Kidney (tissue), 22 donors: Measurements from ENCODE around the gene RPS19. TPM values are rescaled to one million over a fixed set of nuclear protein-coding genes. Genes with fewer than 3 reads are reported as not detected.

ENCODE experiments used
- DNase-seq, 5 donors: peaks; one replicate each; pipeline ENCODE4 v3.0.0-alpha.2; 2013 to 2020
- FAIRE-seq: peaks from 2 replicates; lab custom pipeline; 2012; peaks lifted over from hg19 to GRCh38; lab: Jason Lieb, UNC
- H3K27ac ChIP-seq, 2 donors: one replicate each; pipeline ENCODE4 v1.7.0; 2013; ENCODE audit warnings: low read depth in 2 of 2, low read length in 2 of 2, inconsistent platforms in 1 of 2
- H3K27me3 ChIP-seq: one replicate; pipeline ENCODE4 v1.7.1; 2013; ENCODE audit warnings: low read length, inconsistent platforms; ENCODE audit not compliant: control insufficient read depth, insufficient read depth
- H3K36me3 ChIP-seq, 3 donors: one replicate each; pipeline versions ENCODE4 v1.7.0 to v1.7.1; 2013; ENCODE audit warnings: low read length in 3 of 3, control low read depth in 1 of 3, inconsistent platforms in 1 of 3; ENCODE audit not compliant: insufficient read depth in 3 of 3, control insufficient read depth in 2 of 3
- H3K4me1 ChIP-seq, 3 donors: one replicate each; pipeline versions ENCODE4 v1.7.0 to v1.7.1; 2013; ENCODE audit warnings: low read length in 3 of 3, inconsistent platforms in 1 of 3, low read depth in 1 of 3; ENCODE audit not compliant: control insufficient read depth in 2 of 3, insufficient read depth in 2 of 3
- H3K4me3 ChIP-seq, 3 donors: one replicate each; pipeline versions ENCODE4 v1.7.0 to v1.8.1; 2013; ENCODE audit warnings: low read length in 3 of 3, control low read depth in 1 of 3, inconsistent platforms in 1 of 3
- H3K9ac ChIP-seq, 3 donors: one replicate each; pipeline versions ENCODE4 v1.7.0 to v1.7.1; 2013; ENCODE audit warnings: low read length in 3 of 3, control low read depth in 1 of 3, inconsistent platforms in 1 of 3
- H3K9me3 ChIP-seq, 3 donors: one replicate each; pipeline versions ENCODE4 v1.7.0 to v1.7.1; 2013; ENCODE audit warnings: low read length in 3 of 3, control low read depth in 1 of 3, inconsistent platforms in 1 of 3; ENCODE audit not compliant: control insufficient read depth in 2 of 3, insufficient read depth in 1 of 3
- intact Hi-C: fragments of 100-400 bp; cut with DNase I; formaldehyde crosslinking; loops from one replicate; pipeline ENCODE4 v1.11.1; 2022
- long read RNA-seq, 10 donors: library from polyadenylated mRNA in 1 of 10; unstranded in 1 of 10; transcript quantifications; one replicate each; pipeline ENCODE4 v2.0.0 and lab custom pipeline, GENCODE V29; 2021 to 2026
- polyA plus RNA-seq: library from polyadenylated mRNA; stranded (reverse); fragments of 350-450 nt; fragmentation: Illumina TruSeq; extraction: RNeasy Lipid Tissue Mini Kit (QIAGEN cat#74804); gene quantifications from one replicate; pipeline ENCODE4 v1.2.3, GENCODE V29; 2014; ENCODE audit warnings: low read depth, low replicate concordance; ENCODE audit not compliant: insufficient read depth
- total RNA-seq: library from RNA; stranded (reverse); fragmentation: NEBNext Ultra II Directional; extraction: Animal tissue kit (Norgen Biotek cat#: 25700); gene quantifications from one replicate; pipeline ENCODE4 v1.2.1, GENCODE V29; 2021
- TF ChIP-seq, protein P1 (sequence below): IDR thresholded peaks from 3 replicates; pipeline ENCODE4 v1.5.1; 2012; ENCODE audit warnings: mild to moderate bottlenecking, moderate library complexity, borderline replicate concordance; ENCODE audit not compliant: insufficient read depth; ENCODE audit errors: extremely low read depth
- donor health status: control.
- donor health status: control.
- donor health status: control.
- donor health status: control.
- donor health status: control.
- donor health status: DM: yes; HTN: yes; CAD: no.
- donor health status: Normal renal cell carcinoma (clear cell type).

RPS19 gene
- total RNA-seq (1,433 TPM), polyA plus RNA-seq (2,116 TPM)
- long read RNA-seq, donor 1, transcript RPS19-206 (6 exons, 2,359 nt), result major isoform, 983 of 1,819 reads
- long read RNA-seq, donor 1, partial matches to known transcripts, result 815 of 1,819 reads
- long read RNA-seq, donor 1, other reads (novel, unspliced or antisense), result 13 of 1,819 reads
- long read RNA-seq, donor 2, transcript RPS19-206 (6 exons, 2,359 nt), result major isoform, 1,041 of 1,557 reads
- long read RNA-seq, donor 2, transcript RPS19-201 (6 exons, 500 nt), result minor isoform, 5 of 1,557 reads
- long read RNA-seq, donor 2, partial matches to known transcripts, result 492 of 1,557 reads
- long read RNA-seq, donor 2, other reads (novel, unspliced or antisense), result 15 of 1,557 reads
- long read RNA-seq, donor 3, transcript RPS19-206 (6 exons, 2,359 nt), result major isoform, 1,340 of 1,937 reads
- long read RNA-seq, donor 3, partial matches to known transcripts, result 580 of 1,937 reads
- long read RNA-seq, donor 3, other reads (novel, unspliced or antisense), result 10 of 1,937 reads
- long read RNA-seq, donor 4, transcript RPS19-206 (6 exons, 2,359 nt), result major isoform, 880 of 1,132 reads
- long read RNA-seq, donor 4, partial matches to known transcripts, result 243 of 1,132 reads
- long read RNA-seq, donor 4, other reads (novel, unspliced or antisense), result 0 of 1,132 reads
- long read RNA-seq, donor 5, transcript RPS19-206 (6 exons, 2,359 nt), result major isoform, 81 of 121 reads
- long read RNA-seq, donor 5, partial matches to known transcripts, result 40 of 121 reads
- long read RNA-seq, donor 5, other reads (novel, unspliced or antisense), result 0 of 121 reads
- long read RNA-seq, donor 6, transcript RPS19-207 (6 exons, 668 nt), result minor isoform, 6 of 5,409 reads
- long read RNA-seq, donor 6, transcript RPS19-201 (6 exons, 500 nt), result minor isoform, 8 of 5,409 reads
- long read RNA-seq, donor 6, transcript RPS19-205 (3 exons, 601 nt), result minor isoform, 10 of 5,409 reads
- long read RNA-seq, donor 6, transcript RPS19-206 (6 exons, 2,359 nt), result major isoform, 3,047 of 5,409 reads
- long read RNA-seq, donor 6, partial matches to known transcripts, result 2,300 of 5,409 reads
- long read RNA-seq, donor 6, other reads (novel, unspliced or antisense), result 37 of 5,409 reads
- long read RNA-seq, donor 7, transcript RPS19-206 (6 exons, 2,359 nt), result major isoform, 414 of 466 reads
- long read RNA-seq, donor 7, partial matches to known transcripts, result 38 of 466 reads
- long read RNA-seq, donor 7, other reads (novel, unspliced or antisense), result 14 of 466 reads
- long read RNA-seq, donor 8, transcript RPS19-206 (6 exons, 2,359 nt), result major isoform, 1,350 of 2,155 reads
- long read RNA-seq, donor 8, transcript RPS19-205 (3 exons, 601 nt), result minor isoform, 7 of 2,155 reads
- long read RNA-seq, donor 8, partial matches to known transcripts, result 772 of 2,155 reads
- long read RNA-seq, donor 8, other reads (novel, unspliced or antisense), result 20 of 2,155 reads
- long read RNA-seq, donor 9, transcript RPS19-206 (6 exons, 2,359 nt), result major isoform, 662 of 1,082 reads
- long read RNA-seq, donor 9, partial matches to known transcripts, result 413 of 1,082 reads
- long read RNA-seq, donor 9, other reads (novel, unspliced or antisense), result 0 of 1,082 reads
- long read RNA-seq, donor 10, transcript RPS19-206 (6 exons, 2,359 nt), result major isoform, 872 of 1,666 reads
- long read RNA-seq, donor 10, transcript RPS19-205 (3 exons, 601 nt), result minor isoform, 8 of 1,666 reads
- long read RNA-seq, donor 10, partial matches to known transcripts, result 780 of 1,666 reads
- long read RNA-seq, donor 10, other reads (novel, unspliced or antisense), result 5 of 1,666 reads

- Histone ChIP-seq H3K4me1 (peaks cover 2 to 22% (median 11%) of the 10 kb centered on the region in 3 donors), H3K9me3 (no peaks in the 10 kb centered on the region), H3K27ac (peak within 1 kb of the TSS; percentile 88 to 99), H3K9ac (peak within 1 kb of the TSS; percentile 90 to 98 (median 94)), H3K4me3 (peak within 1 kb of the TSS; percentile 87 to 95 (median 94)), H3K36me3 (peaks cover 17 to 28% (median 20%) of the 10 kb centered on the region in 3 donors), H3K27me3 (no peaks in the 10 kb centered on the region)
- peak; percentile 99 to 100 (median 99) for DNase-seq
- TF ChIP-seq, protein P1, sequence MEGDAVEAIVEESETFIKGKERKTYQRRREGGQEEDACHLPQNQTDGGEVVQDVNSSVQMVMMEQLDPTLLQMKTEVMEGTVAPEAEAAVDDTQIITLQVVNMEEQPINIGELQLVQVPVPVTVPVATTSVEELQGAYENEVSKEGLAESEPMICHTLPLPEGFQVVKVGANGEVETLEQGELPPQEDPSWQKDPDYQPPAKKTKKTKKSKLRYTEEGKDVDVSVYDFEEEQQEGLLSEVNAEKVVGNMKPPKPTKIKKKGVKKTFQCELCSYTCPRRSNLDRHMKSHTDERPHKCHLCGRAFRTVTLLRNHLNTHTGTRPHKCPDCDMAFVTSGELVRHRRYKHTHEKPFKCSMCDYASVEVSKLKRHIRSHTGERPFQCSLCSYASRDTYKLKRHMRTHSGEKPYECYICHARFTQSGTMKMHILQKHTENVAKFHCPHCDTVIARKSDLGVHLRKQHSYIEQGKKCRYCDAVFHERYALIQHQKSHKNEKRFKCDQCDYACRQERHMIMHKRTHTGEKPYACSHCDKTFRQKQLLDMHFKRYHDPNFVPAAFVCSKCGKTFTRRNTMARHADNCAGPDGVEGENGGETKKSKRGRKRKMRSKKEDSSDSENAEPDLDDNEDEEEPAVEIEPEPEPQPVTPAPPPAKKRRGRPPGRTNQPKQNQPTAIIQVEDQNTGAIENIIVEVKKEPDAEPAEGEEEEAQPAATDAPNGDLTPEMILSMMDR, result peak; percentile 49
- peak; percentile 96 for FAIRE-seq
- intact Hi-C loops, result no loop called here
These were observed at the start of gene RPS19 for GRCh38 chr19:41859618-41860418. Gene RPS19, plus strand, starts transcription at chr19:41860255. Its CDS starts 520 bp downstream, at chr19:41860775.

DNA sequence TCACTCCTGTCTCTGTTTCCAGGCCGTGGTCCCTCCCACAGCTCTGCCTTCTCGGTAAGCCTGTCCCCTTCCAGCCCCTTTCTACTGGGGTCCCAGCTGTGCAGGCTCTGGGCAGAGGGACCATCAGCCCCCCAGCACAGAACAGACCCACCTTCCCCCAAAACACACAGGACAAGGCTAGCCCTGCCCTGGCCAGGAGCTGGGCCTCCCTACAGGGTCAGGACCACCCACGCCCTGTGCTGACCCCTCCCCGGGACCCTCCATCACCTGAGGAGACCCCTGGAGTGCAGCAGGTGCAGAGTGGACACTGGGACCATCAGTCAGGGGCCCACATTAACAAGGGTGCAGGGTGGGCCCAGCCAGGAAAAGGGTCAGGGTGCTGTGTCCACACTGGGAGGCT lies 49.8 kb upstream of the RPS19 start:
- no peaks in the 10 kb centered on the region for H3K9me3 ChIP-seq

More for the DNA sequence above, 49.8 kb upstream of the RPS19 start:
- intact Hi-C loops, result no loop called here
- H3K4me1 ChIP-seq, result no peaks in the 10 kb centered on the region
- no peaks in the 10 kb centered on the region for H3K27me3 ChIP-seq
- FAIRE-seq (no peak), DNase-seq (no peak)
- TF ChIP-seq, protein P1, result no peak
- H3K4me3 ChIP-seq, result no peak overlapping the region
- no peak overlapping the region for H3K9ac ChIP-seq
- H3K27ac ChIP-seq, result no peak overlapping the region
- no peaks in the 10 kb centered on the region for H3K36me3 ChIP-seq
